ENCODE measurements around the gene ZNRF2. TPM values are rescaled to one million over a fixed set of nuclear protein-coding genes. Genes with fewer than 3 reads are reported as not detected.

The ZNRF2 gene
- total and polyA plus RNA-seq, 12 donors = 3.1 to 36.5 (median 16.2) TPM

DNA sequence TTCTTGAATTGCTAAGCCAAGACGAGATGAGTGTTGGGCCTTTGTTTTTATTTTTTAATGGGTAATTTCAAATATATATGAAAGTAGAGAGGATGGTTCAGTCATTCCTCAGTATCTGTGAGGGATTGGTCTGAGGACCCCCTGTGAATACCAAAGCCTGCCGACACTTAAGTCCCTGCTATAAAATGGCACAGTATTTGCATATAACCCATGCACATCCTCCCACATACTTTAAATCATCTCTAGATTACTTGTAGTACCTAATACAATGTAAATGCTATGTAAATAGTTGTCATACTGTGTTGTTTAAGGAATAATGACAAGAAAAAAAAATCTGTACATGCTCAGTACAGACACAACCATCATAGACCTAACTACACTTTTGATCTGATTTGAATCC lies 120.8 kb downstream of the ZNRF2 start:
- Histone ChIP-seq H3K4me3 (no peak overlapping the region), H3K36me3 (replicated peaks in 1 of 2) (no peaks in the 10 kb centered on the region), H3K27me3 (no peaks in the 10 kb centered on the region), H3K27ac (no peak overlapping the region), H3K4me1 (replicated peaks in 1 of 2) (no peaks in the 10 kb centered on the region), H3K9me3 (replicated peaks in 1 of 3) (no peaks in the 10 kb centered on the region)
- 91 to 99% (median 95%) methylated on average over 2 of the region's 2 CpGs for WGBS, 4 donors
- DNase-seq = no peak
- intact Hi-C loops (cut with DNase I) = no loop called here
- TF ChIP-seq CTCF (IDR thresholded peaks at IDR 0.05) (no peak), POLR2A (IDR thresholded peaks at IDR 0.05) (no peak)

DNA sequence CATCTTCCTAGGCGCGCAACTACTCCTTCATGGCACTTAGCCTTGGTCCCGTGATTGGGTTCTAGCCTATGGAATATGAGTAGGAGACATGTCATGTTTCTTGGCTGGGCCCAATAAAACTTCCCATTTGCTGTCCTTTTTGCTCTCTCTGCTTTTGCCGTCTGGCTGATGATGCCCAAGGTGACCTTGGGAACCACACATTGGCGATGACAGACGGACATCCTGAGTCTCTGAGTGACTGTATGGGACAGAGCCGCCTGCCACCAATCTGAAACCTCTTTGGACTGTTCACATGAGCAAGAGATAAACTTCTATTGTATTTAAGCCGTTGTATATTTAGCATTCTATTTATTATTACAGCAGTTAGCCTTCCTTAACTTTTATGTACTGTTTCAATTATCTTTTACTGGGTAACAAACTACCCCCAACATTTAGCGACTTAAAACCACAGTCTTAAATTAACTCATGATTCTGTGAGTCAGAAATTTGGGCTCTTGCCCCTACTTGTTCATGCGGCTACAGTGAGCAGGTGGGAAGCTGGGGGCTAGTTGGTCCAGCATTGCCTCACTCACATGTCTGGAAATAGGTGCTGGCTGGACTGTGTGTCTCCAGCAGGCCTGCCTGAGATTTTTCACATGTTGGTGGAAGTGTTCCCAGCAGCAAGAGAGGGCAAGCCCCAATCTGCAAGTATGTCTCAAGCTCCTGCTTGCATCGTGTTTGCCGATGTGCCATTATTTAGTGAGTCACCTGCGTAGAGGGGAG lies 122.4 kb downstream of the ZNRF2 start:
- WGBS, 4 donors = 89 to 93% (median 92%) methylated on average over 13 of the region's 13 CpGs
- Histone ChIP-seq H3K27ac (no peak overlapping the region), H3K4me3 (no peak overlapping the region), H3K9me3 (replicated peaks in 1 of 3) (no peaks in the 10 kb centered on the region), H3K27me3 (no peaks in the 10 kb centered on the region), H3K4me1 (replicated peaks in 1 of 2) (peaks cover 0 to under 1% of the 10 kb centered on the region in 2 donors), H3K36me3 (replicated peaks in 1 of 2) (no peaks in the 10 kb centered on the region)
- TF ChIP-seq CTCF (IDR thresholded peaks at IDR 0.05) (no peak), POLR2A (IDR thresholded peaks at IDR 0.05) (no peak)
- intact Hi-C loops (cut with DNase I) = no loop called here
- no peak for DNase-seq

DNA sequence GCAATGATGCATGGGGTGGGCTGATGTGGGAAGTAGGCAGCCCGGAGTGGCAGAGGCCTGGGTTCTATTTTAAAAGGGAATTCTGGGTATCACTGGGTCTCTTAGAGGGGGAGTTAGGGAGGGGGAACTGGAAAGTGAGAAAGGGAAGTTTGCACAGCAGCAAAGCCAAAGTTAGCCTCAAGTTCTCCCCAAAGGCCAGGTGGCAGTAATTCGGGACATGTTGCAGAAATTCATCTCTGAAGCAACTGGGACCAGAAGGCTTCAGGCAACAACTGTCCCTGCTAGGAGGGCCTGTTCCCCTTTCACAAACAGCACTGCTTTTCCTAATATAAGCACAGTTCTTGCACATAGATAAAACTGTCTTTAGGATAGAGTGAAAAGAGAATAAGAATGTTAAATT lies 126.8 kb downstream of the ZNRF2 start:
- 58 to 80% (median 76%) methylated on average over 2 of the region's 2 CpGs for WGBS, 4 donors
- Histone ChIP-seq H3K4me3 (no peak overlapping the region), H3K9me3 (replicated peaks in 1 of 3) (no peaks in the 10 kb centered on the region), H3K27me3 (no peaks in the 10 kb centered on the region), H3K4me1 (replicated peaks in 1 of 2) (peaks cover 0 to 3% of the 10 kb centered on the region in 2 donors), H3K27ac (no peak overlapping the region), H3K36me3 (replicated peaks in 1 of 2) (no peaks in the 10 kb centered on the region)
- intact Hi-C loops (cut with DNase I) = loop anchor here (5.0 kb wide), 2 partner anchors 244 to 249 kb away; no protein-coding TSS in a partner anchor
- no peak for DNase-seq
- TF ChIP-seq CTCF (IDR thresholded peaks at IDR 0.05) (no peak), POLR2A (IDR thresholded peaks at IDR 0.05) (no peak)

DNA sequence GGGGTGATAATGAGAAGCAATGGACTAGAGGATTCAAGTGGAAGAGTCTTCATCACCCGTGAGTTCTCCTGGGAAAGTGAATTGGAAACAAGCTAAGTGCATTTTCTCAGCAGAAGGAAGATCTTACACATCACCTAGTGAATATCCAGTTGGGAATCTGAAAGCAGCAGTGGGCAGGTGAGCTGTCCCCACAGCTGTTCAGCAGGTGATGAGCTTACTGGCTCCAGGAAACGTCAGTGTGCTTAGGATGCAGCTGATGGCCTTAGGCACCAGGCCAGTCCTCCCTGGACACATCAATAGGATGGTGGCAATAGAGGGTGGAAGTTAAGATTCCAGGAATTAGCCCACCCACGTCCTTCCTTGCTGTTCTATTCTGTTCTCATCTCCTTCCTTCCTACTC lies 127.5 kb downstream of the ZNRF2 start:
- DNase-seq = no peak
- H3K27ac ChIP-seq = no peak overlapping the region
- TF ChIP-seq POLR2A (IDR thresholded peaks at IDR 0.05) (no peak), CTCF (IDR thresholded peaks at IDR 0.05) (no peak)
- WGBS, 4 donors = 65 to 86% (median 76%) methylated on average over 3 of the region's 3 CpGs
- intact Hi-C loops (cut with DNase I) = loop anchor here (5.0 kb wide), 2 partner anchors 245 to 250 kb away; no protein-coding TSS in a partner anchor
- no peaks in the 10 kb centered on the region for H3K36me3 ChIP-seq (replicated peaks in 1 of 2)
- H3K4me1 ChIP-seq (replicated peaks in 1 of 2) = peaks cover 0 to 3% of the 10 kb centered on the region in 2 donors
- H3K4me3 ChIP-seq = no peak overlapping the region
- H3K27me3 ChIP-seq = no peaks in the 10 kb centered on the region
- H3K9me3 ChIP-seq (replicated peaks in 1 of 3) = no peaks in the 10 kb centered on the region

Measured in adrenal gland (tissue), 12 donors.